C4-2B (cell line): ENCODE measurements around the gene KIAA0753.

ENCODE experiments used
- ZFX ChIP-seq: fragments of 450-650 bp; IDR thresholded peaks from 2 replicates; pipeline ENCODE4 v1.6.1; 2017
- TF ChIP-seq, protein P1 (sequence below): fragments of 450-650 bp; conservative IDR thresholded peaks from 2 replicates; pipeline ENCODE4 v1.5.1; 2017; ENCODE audit warnings: mild to moderate bottlenecking

GRCh38 chr17:6596081-6596480, 44.4 kb downstream of the KIAA0753 start:
- TF ChIP-seq, protein P1, sequence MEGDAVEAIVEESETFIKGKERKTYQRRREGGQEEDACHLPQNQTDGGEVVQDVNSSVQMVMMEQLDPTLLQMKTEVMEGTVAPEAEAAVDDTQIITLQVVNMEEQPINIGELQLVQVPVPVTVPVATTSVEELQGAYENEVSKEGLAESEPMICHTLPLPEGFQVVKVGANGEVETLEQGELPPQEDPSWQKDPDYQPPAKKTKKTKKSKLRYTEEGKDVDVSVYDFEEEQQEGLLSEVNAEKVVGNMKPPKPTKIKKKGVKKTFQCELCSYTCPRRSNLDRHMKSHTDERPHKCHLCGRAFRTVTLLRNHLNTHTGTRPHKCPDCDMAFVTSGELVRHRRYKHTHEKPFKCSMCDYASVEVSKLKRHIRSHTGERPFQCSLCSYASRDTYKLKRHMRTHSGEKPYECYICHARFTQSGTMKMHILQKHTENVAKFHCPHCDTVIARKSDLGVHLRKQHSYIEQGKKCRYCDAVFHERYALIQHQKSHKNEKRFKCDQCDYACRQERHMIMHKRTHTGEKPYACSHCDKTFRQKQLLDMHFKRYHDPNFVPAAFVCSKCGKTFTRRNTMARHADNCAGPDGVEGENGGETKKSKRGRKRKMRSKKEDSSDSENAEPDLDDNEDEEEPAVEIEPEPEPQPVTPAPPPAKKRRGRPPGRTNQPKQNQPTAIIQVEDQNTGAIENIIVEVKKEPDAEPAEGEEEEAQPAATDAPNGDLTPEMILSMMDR = no peak
- TF ChIP-seq ZFX = no peak
